ENCODE results near the gene FAM168A.
"Not testable (repeated sequence)": the region's sequence is repeated elsewhere in the genome, so short reads cannot be mapped to it uniquely, and the experiment has no call there.

The FAM168A gene

DNA sequence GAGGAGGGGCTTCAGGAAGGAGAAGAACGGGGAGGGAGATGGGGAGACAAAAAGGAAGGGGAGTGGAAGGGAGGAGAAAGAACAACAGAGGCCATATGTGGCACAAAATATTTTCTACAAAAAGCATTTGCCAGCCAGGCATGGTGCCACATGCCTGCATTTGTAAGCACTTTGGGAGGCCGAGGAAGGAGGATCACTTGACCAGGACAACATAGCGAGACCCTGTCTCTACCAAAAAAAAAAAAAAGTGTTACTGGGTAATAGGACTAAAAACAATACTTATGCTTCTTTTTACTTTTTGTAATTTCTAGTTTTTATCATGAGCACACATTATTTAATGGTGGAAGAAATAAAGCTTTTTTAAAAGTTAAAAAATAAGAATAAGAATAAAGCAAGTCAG, 5.3 kb downstream of the FAM168A start:
- no peak for DNase-seq

DNA sequence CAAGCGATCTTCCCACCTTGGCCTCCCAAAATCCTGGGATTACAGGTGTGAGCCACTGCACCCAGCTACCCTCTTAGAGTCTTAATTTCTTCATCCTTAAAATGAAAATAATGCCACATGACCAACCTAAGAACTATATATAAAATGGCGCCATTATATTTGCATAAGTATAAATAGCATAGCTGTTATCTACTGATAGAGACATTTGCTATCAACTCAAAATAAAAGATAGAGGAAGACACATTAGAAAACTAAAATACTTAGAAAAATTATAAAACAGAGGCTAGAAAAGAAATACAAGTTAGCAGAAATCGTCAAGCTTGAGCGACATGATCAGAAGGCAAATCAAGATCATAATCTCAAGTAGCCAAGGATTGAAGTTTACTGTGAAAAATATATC, 6.2 kb downstream of the FAM168A start:
- no peak for DNase-seq

DNA sequence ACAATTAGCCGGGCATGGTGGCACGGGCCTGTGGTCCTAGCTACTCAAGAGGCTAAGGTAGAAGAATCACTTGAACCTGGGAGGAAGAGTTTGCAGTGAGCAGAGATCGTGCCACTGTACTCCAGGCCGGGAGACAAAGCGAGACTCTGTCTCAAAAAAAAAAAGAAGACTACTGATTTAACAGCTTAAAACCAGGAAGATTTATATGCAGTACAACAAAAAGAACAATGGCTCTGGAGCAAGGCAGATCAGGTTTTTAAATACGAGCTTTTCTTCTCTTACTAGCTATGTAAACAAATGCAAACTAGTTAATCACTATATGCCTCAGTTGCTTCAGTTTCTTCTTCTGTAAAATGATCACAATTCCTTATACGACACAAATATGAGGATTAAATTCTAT, 6.9 kb downstream of the FAM168A start:
- DNase-seq = no peak

DNA sequence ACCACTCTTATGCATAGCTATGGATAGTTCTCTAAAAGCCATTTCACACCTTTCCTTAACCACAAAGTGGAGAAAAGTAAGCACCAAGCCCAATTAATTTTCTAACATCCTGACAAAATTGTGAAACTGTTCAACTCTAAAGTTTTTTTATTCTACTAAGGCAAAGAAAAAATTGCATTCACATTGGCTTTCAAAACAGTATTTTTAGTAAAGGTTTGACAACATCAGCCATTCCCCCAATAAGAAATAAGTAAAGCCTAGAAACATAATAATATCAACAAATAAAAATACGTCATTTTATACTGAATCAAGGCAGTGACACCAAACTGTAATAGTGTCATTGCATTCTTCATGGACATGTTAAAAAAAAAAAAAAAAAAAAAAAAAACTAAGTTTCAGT, 11.1 kb downstream of the FAM168A start:
- DNase-seq = no peak

DNA sequence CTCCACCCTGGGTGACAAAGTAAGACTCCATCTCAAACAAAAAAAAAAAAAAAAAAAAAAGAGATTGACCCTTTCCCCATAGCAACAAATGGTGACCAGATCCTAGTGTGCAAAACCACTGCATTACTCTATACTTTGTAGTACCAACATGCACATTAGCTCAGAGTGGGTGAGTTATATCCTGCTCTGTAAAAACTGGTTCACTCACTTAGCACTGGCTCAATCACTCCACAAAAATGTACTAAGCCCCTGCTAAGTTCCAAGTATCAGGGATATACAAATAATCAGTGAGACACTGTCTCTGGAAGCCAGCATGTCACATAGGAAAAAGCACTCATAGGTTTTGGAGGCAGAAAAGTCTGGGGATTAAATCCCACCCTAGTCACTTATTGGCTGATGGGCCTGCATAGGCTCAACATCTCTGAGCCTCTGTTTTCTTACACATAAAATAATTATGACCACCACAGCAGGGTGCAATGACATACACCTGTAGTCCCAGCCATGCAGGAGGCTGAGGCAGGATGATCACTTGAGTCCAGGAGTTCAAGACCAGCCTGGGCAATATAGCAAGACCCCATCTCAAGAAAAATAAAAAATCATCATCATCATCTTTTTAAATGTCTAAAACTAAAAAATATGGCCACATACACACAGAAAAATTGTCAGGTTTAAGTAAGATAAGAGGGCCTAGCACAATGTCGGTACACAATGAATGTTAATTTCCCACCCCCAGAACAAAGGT, 11.9 kb downstream of the FAM168A start:
- no peak for DNase-seq

DNA sequence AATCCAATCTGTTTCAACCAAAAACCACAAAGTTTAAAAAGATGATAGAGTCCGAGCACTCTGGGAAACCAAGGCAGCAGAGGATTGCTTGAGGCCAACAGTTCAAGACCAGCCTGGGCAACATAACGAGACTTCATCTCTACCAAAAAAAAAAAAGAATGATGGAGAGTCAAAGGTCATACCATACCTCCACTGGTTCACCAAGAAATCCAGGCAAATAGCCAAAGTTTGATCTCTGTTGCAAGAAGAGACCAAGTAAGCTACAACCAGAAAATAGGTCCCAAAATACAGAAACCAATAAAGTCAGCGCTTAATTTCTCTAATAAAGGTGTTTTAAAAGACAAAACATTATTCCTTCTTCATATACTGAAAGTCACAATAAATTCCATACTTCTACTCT, 13.1 kb downstream of the FAM168A start:
- DNase-seq = no peak

DNA sequence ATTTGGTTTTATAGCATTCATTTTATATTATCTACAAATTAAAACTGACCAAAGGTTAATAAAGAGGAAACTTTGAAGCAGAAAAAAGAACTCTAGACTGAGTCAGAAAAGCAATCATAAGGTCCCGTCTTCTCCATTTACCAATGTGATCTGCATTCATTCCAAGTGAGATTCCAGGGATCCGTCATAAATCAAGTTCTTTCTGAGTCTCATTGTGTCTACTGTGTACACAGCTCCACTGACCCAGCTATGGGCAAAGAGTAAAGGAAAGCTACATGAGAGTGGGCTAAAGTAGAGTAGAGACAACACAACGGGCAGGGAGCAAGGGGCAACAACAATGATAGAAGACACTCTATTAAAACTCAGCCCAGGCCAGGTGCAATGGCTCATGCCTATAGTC, 15.3 kb downstream of the FAM168A start:
- DNase-seq = no peak

DNA sequence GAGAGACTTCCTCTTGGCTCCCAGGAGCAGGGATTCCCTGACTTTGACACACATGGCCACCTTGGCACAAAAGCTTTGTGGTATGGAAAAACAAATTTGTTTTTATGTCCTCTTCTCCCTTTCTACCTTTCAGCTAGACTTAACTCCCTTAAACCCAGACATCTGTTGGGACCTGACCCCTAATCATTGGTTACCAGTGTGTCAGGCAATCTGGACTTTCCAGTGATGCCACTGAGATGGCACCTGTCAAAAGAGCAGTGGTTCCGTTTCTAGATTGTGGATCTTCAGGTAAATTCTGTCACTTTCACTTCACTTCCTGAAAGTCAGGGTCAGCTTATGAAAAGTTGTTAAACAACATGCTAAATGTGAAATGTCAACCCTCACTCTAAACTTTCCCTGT, 17.2 kb downstream of the FAM168A start:
- DNase-seq = not testable (repeated sequence)

DNA sequence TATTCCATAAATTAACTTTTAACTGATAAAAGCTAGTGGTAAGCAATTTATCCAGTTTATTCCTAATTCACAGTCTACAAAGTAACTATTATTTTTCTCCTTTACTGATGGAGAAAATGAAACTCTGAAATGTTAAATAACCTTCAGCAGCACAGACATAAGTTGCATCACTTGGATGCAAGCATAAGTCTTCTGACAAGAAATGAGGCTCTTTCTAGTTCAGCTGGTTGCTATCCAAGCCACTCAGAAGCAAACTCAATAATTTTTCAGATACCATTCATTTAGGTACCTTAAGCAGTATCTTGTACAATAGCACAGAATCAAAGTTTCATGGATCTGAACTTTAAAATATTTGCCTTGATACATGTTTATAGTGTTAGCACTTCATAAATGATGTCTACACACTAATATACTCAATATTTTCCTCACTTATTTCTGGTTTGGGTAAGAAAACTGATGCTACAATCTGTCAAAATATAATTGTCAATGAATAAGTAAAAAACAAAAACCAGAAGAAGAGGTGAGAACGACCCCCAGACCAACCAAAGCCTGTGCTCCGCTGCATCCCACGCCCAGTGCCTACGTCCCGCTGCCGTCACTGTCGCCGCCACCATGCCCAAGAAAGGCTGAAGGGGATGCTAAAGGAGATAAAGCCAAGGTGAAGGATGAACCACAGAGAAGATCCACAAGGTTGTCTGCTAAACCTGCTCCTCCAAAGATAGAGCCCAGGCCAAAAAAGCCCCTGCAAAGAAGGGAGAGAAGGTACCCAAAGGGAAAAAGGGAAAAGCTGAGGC, 18.1 kb downstream of the FAM168A start:
- DNase-seq = no peak

DNA sequence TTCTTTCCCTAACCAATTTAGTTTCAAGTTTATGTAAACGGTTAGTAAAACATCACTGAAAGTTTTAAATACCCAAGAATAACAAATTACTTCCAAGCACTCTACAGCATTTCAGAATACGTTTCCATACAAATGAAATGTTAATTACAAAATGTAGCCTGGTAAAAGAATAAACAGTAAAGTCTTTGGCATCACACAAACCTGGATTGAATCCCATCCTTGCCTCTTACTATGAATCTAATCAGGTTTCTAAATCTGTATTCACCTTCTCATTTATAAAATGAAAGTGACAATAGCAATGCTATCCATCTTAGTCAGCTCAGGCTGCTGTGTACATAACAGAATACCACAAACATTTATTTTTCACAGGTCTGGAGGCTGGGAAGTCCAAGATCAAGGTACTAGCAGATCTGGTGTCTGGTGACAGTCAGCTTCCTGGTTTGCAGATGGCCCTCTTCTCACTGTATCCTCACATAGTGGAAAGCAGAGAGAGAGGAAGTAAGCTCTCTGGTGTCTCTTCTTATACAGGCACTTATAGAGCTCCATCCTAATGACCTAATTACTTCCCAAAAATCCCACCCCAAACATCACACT, 19.2 kb downstream of the FAM168A start:
- DNase-seq = no peak

DNA sequence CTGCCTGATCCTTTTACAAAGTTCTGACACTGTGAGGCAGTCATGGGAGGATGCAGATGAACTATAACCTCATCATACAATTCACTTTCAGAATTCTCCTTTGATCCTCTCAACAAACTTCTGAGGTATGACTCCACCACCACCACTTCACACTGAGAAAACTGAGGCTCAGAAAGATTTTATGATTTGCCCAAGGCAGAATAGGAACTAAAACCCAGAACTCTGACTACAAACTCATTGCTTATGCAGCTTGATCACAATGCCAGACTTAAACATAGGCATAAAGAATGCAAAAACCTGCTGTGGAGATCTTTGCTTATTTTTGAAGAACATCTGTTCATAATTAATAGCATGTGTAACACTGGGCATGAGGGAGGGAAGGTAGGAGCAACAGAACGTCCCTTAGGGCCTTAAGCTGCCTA, 20.4 kb downstream of the FAM168A start:
- no peak for DNase-seq

DNA sequence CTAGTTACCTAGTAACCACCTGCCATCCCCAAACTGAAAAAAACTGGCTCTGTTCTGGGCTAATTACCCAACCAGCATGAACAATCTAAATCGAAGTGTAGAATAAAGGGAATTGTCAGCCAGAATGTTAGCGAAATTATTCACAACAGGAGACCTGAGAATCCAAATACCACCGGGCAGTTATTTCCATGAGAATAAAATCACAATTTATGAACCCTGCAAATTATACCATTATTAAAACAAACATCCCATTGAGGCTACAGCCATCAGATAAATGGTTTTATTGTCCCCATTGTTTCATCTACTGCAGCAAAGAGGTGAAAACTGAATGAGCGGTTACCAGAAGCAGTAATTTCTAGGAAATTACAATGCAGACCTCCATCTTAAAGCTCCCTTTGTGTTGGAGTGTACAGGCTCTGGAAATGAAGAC, 21.7 kb downstream of the FAM168A start:
- DNase-seq = no peak

DNA sequence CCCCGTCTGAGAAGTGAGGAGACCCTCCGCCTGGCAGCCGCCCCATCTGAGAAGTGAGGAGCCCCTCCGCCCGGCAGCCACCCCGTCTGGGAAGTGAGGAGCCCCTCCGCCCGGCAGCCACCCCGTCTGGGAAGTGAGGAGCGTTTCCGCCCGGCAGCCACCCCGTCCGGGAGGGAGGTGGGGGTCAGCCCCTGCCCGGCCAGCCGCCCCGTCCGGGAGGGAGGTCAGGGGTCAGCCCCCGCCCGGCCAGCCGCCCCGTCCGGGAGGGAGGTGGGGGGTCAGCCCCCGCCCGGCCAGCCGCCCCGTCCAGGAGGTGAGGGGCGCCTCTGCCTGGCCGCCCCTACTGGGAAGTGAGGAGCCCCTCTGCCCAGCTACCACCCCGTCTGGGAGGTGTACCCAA, 25.9 kb downstream of the FAM168A start:
- not testable (repeated sequence) for DNase-seq

DNA sequence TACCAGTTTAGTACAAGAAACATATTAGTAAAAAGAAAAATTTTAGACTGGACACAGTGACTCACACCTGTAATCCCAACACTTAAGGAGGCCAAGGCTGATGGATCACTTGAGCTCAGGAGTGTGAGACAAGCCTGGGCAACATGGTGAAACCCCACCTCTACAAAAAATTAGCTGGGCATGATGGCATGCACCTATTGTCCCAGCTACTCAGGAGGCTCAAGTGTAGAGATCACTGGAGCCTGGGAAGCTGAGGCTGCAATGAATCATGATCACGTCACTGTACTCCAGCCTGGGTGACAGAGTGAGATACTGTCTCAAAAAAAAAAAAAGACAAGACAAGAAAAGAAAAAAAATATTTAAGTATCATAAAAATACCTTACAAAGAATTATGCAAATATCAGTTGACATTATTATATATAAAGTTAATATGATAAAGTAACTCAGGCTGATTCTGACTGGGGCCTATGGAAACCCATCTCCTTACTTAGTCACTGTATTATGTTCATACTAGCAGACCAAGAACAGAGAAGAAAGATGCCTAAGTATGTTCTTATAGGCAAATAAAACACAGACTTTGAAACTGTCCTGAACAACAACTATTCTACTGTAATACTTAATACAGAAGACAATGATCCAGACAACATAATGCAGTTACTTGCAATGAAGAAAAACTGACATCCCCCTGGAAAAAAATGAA, 27.3 kb downstream of the FAM168A start:
- no peak for DNase-seq

DNA sequence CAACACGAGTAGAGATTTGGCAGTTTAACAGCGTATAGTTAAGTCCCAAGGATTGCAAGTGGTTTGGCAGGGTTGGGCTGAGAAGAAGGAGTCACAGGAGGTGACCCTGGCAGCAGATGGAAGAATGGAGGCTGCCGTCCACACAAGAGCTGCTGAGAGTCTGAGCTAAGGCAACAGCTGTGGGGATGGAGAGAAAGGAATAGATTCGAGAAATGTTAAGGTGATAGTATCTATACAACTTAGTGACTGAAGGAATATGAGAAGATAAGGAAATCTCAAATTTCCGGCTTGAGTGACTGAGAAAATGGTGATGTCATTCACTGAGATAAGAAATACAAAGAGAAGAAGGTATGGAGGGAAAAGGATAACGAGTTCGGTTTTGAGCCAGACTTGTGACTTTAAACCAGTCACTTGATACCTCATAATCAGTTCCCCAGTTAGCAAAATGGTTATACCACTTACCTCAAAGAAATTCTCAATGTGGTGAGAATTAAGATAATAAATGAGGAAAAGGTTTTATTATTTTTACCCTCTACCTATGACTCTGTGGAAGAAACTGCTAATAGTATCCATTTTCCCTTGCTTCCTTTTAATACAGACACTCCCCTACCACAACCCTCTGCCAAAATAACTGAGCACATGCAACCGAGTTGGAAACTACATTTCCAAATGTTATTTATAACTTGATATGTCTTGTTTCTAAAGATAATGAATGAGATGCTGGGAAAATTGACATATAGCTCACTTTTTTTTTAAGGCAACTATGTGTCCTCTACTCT, 30.7 kb downstream of the FAM168A start:
- DNase-seq = no peak

DNA sequence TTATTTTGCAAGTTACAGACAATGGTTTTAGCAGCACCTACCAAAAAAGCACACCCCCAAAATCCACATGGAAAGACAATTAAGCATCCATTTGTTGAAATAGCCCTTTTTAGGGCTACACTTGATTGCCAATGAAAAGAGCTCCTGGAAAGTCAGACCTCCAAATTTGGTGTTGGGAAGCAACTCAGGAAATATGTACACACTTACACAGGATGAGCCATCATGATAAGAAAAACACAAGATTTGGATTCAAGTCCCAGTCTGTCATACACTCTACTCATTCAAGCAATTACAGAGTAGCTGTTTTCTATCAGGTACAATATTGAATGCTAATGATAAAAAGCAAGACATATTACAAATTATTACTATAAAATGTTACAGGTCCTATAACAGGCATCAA, 31.5 kb downstream of the FAM168A start:
- DNase-seq = no peak

DNA sequence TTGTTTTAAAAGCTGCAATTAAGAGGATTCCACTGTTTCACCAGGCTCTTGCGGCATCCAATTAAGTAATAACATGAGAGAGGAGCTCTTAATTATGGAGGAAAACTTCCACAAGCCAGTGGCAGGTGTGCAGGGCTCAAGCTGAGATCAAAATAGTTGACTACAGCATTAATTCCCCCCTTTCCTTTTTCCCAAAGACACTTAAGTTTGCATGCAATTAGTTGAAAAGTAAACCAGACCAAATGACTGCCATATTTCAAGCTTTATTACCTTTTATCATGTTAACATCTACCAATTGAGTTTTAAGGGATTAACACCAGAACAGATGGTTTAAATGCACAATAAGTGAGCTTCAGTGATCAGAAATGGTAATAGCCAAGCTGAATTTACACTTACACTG, 32.1 kb downstream of the FAM168A start:
- DNase-seq = no peak

DNA sequence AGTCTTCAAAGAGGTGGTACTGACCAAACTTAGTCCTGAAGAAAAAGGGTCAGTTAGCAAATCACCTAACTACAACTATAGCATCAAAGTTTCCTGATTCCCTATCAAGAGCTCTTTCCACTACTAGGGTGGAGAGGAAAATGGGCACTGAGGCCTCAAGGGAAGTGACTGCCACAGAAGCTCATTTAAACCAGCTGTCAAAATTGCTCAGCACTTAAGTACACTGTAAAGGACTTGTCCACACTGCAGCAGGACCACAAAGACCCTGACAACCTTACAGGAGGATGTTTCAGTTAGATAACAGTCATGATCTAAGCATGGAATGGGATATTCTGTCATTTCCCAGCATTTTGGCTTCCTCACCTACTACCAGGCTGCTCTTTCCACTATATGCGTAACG, 33.0 kb downstream of the FAM168A start:
- DNase-seq = no peak

DNA sequence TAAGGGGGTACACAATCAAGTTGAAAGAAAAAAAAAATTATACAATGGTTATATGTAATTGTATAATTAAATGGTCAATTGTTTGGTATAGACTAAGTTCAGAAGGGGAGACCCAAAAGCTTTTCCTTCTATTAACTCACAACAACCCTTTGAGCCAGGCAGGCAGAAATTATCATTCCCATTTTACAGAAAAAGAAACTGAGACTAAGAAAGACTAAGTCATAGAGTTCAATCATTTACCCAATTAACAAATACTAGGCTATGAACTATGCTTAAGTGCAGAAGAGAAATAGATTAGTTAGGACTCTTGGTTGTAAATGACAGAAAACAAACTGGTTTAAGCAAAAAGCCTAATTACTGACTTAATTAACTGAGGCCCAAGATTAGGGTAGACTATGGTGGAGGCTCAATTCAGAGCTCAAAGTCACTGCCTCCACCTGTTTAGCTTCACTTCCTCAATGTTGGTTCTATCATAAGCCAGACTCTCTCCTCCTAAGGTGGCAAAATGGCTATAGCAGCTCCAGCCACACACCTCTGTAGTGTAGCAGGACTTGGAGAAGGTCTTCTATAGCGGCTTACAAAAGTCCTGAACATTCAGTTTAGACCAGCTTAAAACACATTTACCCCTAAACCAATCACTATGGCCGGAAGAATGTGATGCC, 34.2 kb downstream of the FAM168A start:
- DNase-seq = no peak

DNA sequence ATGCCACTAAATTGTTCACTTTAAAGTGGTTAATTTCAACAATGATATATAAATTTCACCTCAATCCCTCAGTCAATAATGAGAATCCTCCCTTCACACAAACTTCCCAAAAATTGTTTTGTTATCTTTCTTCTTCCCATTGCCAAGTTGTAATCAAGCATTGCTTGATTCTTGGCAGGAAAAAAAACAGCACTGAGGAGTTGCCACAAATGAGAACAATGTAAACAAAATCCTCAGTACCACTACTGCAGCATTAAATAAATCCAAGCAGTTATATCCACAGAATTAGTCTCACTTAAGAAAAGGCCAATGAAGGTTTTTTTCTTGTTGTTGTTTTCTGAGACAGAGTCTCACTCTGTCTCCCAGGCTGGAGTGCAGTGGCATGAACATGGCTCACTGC, 38.2 kb downstream of the FAM168A start:
- no peak for DNase-seq

DNA sequence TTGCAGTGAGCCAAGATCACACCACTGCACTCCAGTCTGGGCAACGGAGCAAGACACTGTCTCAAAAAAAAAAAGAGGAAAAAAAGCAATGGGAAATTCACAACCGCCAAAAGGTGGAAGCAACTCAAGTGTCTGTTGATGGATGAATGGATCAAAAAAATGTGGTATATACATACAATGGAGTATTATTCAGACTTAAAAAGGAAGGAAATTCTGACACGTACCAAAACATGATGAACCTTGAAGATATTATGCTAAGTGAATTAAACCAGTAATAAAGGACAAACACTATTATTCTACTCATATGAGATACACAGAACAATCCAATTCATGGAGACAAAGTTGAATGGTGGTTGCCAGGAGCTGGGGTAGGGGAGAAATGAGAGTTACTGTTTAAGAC, 40.9 kb downstream of the FAM168A start:
- no peak for DNase-seq

DNA sequence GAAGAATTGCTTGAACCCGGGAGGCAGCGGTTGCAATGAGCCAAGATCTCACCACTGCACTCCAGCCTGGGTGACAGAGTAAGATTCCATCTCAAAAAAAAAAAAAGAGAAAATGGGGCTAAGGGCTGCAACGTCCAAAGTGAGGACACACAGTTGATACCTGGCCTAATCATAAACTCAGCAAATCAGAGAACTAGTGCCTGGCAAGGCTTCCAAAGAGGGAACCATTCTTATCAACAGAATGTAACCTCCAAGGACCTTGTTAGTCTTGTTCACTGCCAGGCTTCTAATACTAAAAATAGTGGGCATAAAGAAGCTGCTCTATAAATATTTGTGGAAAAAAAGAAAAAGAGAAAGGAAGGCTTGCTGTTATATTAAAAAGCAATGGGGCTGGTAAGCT, 42.3 kb downstream of the FAM168A start:
- no peak for DNase-seq

All from RPMI8226 (cell line).